Astrocyte (in vitro differentiated cells and primary cell): ENCODE results near the gene TNNI3.

ENCODE experiments used
- CTCF ChIP-seq: IDR thresholded peaks from 2 replicates; pipeline ENCODE4 v1.5.1; 2011; ENCODE audit warnings: low read depth, mild to moderate bottlenecking, inconsistent platforms, low read length, moderate library complexity; ENCODE audit not compliant: insufficient read depth
- EZH2 ChIP-seq: IDR thresholded peaks from 2 replicates; pipeline ENCODE4 v1.6.1; 2012; ENCODE audit warnings: mild to moderate bottlenecking, low read length, inconsistent platforms; ENCODE audit not compliant: insufficient read depth

GRCh38 chr19:55172741-55173140 is 15.2 kb upstream of the TNNI3 start:
- peak; percentile 18 for TF ChIP-seq CTCF
- TF ChIP-seq EZH2: no peak
